Femur (tissue), 1 donor: ENCODE results near the gene HRH1.

Experiments used
- DNase-seq: peaks from one replicate; pipeline ENCODE4 v3.0.0-alpha.2; 2017

The HRH1 gene

DNA sequence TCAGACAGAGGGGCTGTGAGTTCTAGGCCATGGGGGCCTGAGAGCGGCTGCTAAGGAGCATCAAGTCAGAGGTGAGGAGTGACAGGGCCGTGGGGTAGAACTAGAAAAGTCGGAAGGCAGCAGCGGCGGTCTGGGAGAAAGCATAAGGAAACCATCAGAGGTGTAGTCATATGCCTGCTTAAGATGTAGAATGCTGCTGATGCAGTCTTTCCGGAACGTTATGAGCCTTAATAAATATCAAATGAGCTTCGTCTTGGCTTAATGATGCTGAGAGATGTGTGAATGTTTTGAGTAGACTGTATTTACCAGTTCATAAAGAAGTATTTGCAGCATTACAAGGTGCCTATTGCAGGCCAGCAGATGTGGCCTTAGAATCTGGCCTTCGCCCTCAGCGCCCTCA is 133.1 kb downstream of the HRH1 start:
- DNase-seq: no peak

GRCh38 chr3:11288021-11288491 is 133.8 kb downstream of the HRH1 start:
- no peak for DNase-seq

GRCh38 chr3:11288786-11289637 is 134.7 kb downstream of the HRH1 start:
- DNase-seq: no peak

DNA sequence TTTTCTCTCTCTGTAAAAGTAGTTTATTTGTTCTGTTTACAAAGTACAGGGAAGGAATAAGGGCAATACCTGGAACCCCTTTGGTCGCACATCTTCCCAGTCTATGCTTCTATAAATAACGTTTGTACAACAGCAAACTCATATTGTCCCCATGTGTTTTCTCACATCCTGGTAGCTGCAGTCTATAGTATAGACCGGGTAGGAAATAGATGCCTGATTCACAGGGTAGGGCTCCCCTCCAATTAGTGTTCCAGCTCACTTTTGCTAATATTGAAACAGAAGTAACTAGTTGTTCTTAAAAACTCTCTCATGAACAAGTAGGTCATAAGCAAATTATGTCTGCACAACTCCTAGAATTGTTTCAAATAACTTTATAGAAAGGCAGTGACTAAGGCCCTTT is 135.6 kb downstream of the HRH1 start:
- DNase-seq: no peak

DNA sequence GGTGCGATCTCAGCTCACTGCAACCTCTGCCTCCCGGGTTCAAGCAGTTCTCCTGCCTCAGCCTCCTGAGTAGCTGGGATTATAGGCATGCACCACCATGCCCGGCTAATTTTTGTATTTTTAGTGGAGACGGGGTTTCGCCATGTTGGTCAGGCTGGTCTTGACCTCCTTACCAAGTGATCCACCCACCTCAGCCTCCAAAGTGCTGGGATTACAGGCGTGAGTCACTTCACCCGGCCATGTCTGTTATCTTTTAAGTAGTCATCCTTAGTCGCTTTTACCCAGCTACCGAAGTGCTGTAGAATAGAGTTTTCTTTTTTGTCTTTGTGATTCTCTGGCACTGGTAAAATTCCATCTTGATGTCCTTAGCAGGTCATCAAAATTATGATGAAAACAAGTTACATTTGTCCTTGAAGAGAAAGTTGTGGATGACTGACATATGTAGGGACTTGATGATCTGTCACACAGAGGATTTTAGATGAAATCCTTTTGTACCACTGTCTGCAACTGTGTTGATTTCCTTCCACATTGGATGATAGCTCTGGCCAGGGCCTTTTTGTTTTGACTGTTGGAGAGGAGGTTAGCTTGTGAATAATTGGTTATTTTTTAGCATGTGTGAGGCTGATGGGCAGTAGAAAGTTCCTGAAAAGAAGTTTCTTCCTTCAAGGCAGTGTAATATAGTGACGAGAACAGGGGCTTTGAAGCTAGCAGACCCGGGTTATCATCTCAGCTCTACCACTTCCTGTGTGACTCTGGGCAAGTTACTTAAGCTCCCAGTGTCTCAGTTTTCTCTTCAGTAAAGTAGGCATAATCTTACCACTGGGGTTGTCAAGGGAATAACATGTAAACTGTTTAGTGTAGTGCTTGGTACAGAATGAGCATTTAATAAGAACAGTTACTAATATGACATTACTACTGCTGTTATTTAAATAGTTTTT is 136.7 kb downstream of the HRH1 start:
- no peak for DNase-seq

DNA sequence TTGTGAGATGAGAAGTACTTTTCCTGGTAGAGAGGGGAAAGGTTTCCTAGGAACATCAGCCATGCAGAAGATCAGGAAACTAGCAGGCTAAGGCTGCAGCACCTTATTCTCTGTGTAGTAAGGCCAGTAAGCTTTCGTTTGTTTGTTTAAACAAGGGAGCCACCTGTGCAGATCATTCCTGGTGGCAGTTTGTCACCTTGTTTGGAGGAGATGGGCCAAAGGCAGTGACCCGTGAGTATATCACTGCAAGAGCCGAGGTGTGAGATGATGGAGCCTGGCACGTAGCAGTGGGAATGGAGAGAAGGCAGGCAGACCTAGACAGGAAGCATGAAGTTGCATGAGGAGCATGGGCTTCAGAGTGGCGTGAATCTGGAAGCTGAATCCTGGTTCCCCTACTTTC is 137.5 kb downstream of the HRH1 start:
- DNase-seq: no peak

- no peak for DNase-seq
Observed at GRCh38 chr3:11297126-11297525, 142.8 kb downstream of the HRH1 start.

- no peak for DNase-seq
Observed at GRCh38 chr3:11300970-11301369, 146.7 kb downstream of the HRH1 start.

DNA sequence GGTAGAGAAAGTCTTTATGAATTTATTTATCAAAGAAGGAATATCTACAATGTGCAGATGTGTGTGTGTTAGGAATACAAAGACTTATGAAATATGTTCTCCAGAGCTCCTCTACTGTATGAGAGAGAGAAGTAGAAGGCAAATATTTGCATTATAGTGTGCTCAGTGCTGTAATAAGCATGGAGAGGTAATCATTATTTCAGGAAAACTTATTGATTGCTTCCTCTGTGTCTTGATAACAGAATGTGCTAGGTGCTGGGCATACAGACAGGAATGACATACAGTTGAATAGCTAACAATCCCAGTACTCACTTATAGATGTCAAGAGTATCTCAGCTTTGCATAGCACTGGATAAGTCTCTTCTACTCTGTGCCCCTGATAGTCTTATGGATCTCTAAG is 148.2 kb downstream of the HRH1 start:
- no peak for DNase-seq

DNA sequence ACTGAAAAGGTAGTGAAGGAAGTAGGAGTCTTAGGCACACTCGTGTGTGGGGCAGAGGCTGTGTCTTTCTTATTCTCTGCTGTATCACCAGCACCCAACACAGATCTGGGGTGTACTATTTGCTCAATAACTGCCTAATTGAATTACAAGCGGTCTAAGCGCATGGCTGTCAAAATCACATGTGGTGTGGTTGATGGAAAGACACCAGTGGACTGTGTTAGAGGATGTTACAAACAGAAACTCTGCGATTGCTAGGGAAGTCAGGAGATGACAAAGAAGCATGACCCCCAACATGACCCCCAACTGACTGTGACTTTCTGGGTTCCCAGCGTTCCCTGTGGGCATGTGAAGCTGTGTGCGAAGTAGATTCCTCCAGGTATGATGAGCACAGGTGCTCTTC is 149.9 kb downstream of the HRH1 start:
- DNase-seq: no peak

- no peak for DNase-seq
Observed at GRCh38 chr3:11305509-11305908, 151.2 kb downstream of the HRH1 start.

DNA sequence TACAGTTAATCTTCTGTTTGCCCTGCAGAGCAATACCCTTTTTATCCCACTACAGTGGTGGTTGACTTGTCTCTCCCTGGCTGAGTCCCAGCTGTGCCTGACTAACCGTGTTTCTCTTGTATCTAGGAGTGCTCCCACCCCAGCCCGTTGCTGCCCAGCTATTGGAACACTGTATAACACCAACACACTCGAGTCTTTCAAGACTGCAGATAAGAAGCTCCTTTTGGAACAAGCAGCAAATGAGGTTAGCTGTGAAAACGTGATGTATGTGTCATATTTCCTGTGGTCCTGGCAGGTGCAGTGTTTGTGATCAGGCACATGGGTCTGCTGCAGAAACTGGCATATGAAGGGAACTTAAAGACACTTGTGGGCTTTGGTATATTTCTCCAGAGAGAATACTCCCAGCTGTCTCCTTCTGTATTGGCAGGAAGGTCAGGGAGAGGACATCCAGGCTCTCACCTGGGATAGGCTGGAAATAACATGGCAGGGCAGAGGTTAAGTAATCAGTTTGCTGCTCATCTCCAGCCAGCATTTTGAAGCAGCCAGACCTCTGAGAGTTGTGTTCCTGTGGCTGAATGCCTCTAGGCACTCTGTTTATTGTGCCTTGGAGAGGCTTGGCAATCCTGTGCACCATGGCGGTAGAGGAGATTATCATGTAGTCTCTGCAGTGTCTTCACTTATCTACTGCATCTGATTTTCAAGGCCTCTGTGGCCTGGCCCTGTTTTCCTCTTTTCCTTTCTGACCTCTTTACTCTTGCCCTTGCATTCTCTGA is 152.7 kb downstream of the HRH1 start:
- DNase-seq: no peak

GRCh38 chr3:11307830-11308432 is 153.6 kb downstream of the HRH1 start:
- DNase-seq: no peak

DNA sequence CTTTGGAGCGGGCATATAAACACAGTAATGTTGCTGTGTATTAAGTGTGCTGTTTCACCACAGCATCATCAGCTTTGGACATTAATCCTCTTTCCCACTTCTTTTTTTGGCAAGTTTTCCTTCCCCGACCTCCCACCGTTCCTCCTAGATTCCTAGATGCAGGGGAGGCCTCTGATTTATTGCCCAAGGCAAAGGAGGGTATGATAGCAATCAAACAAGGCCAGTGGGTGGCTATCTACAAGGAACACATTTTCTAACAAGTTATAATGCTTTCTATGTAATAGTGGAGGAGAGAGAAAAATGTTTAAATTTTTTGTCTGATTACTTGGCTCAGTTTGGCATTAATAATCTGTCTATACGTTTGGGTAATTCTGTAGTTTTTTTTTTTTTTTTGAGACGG is 156.0 kb downstream of the HRH1 start:
- no peak for DNase-seq

DNA sequence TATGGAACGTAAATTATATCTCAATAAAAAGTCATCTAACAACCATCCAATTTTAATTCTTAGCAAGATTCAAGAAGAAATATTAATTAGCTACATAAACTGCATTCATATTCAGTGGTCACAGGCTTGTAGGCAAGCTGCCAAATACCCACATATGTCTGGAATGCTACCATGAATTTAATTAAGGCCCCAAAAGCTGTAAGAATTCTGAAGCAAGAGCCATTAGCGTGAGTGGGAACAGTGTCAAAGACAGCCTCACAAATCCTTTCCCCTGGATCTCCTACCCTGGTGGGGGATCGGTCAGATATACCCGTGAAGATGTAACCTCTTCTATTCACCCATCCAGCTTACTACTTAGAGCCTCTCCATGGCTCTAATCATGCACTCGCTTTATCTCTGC is 157.9 kb downstream of the HRH1 start:
- DNase-seq: no peak
